GM15510 (cell line): Measurements from ENCODE around the gene SLC27A5.

Experiments
- POLR2A ChIP-seq: IDR thresholded peaks from 3 replicates; pipeline ENCODE4 v1.6.1; 2011; ENCODE audit warnings: borderline replicate concordance; ENCODE audit not compliant: insufficient read length; ENCODE audit errors: extremely low read depth

Gene SLC27A5

GRCh38 chr19:58468216-58468839 lies 43.5 kb downstream of the SLC27A5 start:
- no peak for TF ChIP-seq POLR2A

- peak; percentile 75 for TF ChIP-seq POLR2A
Measured at GRCh38 chr19:58466760-58467589, 44.8 kb downstream of the SLC27A5 start, which contains the start of gene ZNF324. TSS of gene ZNF324 (plus strand) at chr19:58467080. CDS start at chr19:58469186, 2,106 bp downstream.

GRCh38 chr19:58466089-58466759 lies 45.6 kb downstream of the SLC27A5 start:
- TF ChIP-seq POLR2A = no peak

DNA sequence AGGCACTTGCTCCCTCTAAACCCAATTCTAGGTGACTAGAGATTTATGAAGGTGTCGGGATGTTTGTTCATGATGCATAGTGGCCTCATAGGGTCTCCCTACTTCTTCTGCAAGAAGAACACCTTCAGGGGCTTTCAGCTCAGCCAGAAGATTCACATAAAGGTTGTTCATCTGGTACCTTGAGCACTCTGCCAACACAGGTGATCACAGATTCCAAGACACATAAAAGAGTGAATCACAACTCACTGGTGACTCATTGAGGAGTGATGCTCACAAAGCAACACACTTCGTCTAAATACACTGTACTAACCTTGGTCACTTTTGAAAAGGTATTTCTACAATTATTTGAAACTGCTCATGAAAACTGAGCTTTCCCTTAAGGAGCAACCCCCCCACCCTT lies 51.8 kb downstream of the SLC27A5 start:
- no peak for TF ChIP-seq POLR2A

DNA sequence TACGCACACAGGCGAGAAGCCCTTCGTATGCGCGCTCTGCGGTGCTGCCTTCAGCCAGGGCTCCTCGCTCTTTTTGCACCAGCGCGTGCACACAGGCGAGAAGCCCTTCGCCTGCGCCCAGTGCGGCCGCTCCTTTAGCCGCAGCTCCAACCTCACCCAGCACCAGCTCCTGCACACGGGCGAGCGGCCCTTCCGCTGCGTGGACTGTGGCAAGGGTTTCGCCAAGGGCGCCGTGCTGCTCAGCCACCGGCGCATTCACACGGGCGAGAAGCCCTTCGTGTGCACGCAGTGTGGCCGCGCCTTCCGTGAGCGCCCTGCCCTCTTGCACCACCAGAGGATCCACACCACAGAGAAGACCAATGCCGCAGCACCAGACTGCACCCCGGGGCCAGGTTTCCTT lies 55.7 kb downstream of the SLC27A5 start:
- TF ChIP-seq POLR2A = no peak

- TF ChIP-seq POLR2A = no peak
Measured at GRCh38 chr19:58455306-58455705, 56.5 kb downstream of the SLC27A5 start.

GRCh38 chr19:58453743-58454142 lies 58.0 kb downstream of the SLC27A5 start:
- no peak for TF ChIP-seq POLR2A

GRCh38 chr19:58451358-58452101 lies 60.3 kb downstream of the SLC27A5 start, which contains the start of gene ZNF324B:
TSS of gene ZNF324B (plus strand) at chr19:58451622. CDS start at chr19:58453702, 2,080 bp downstream.
- TF ChIP-seq POLR2A = peak; percentile 68

- no peak for TF ChIP-seq POLR2A
Measured at GRCh38 chr19:58450856-58451357, 60.9 kb downstream of the SLC27A5 start.
